HepG2 (cell line): Measurements from ENCODE around the gene DIMT1. TPM values are rescaled to one million over a fixed set of nuclear protein-coding genes. Genes with fewer than 3 reads are reported as not detected.

Experiments used
- ATF6 ChIP-seq: sonication (generic); formaldehyde crosslinking; conservative IDR thresholded peaks from 2 replicates; pipeline ENCODE4 v1.4.0; 2020; ENCODE audit warnings: missing genetic modification reagents
- NRL ChIP-seq: sonication (generic); formaldehyde crosslinking; IDR thresholded peaks from 2 replicates; pipeline ENCODE4 v1.5.0; 2020; ENCODE audit warnings: missing genetic modification reagents, mild to moderate bottlenecking, moderate library complexity, borderline replicate concordance
- polyA plus RNA-seq, 8 experiments: library from polyadenylated mRNA; depleted of rRNA in 3 of 8; stranded (reverse) in 7 of 8; unstranded in 1 of 8; fragments of >200 nt; fragmentation: Illumina TruSeq in 4 of 8; extraction: Trizol in 4 of 8; gene quantifications; 2 replicates each; pipeline versions ENCODE4 v1.2.1 to v1.2.3, GENCODE V29; 2011 to 2016; ENCODE audit warnings: low read depth in 4 of 8, missing spikeins in 1 of 8, mixed read lengths in 1 of 8; ENCODE audit not compliant: insufficient read depth in 1 of 8
- total RNA-seq, 5 experiments: library from RNA; depleted of rRNA; stranded (reverse); fragments of >200 nt; fragmentation: Illumina TruSeq; extraction: Trizol; gene quantifications; 2 replicates each; pipeline ENCODE4 v1.2.3, GENCODE V29; 2016; ENCODE audit warnings: low read depth in 1 of 5
- TF ChIP-seq, protein P1 (sequence below), 2 experiments: sonication (generic) in 1 of 2; formaldehyde crosslinking in 1 of 2; IDR thresholded peaks; 2 replicates each; pipeline versions ENCODE4 v1.6.1 to v1.9.0; 2014 to 2022; ENCODE audit warnings: antibody characterized with exemption in 1 of 2, borderline replicate concordance in 1 of 2, inconsistent platforms in 1 of 2, low read depth in 1 of 2, missing genetic modification reagents in 1 of 2

DIMT1 gene
- total and polyA plus RNA-seq, 2 of the 13 experiments (the other 11 are each of a cell fraction or from before 2014, with no cell fraction given), result 16.1 to 35.2 TPM

- TF ChIP-seq, protein P1, sequence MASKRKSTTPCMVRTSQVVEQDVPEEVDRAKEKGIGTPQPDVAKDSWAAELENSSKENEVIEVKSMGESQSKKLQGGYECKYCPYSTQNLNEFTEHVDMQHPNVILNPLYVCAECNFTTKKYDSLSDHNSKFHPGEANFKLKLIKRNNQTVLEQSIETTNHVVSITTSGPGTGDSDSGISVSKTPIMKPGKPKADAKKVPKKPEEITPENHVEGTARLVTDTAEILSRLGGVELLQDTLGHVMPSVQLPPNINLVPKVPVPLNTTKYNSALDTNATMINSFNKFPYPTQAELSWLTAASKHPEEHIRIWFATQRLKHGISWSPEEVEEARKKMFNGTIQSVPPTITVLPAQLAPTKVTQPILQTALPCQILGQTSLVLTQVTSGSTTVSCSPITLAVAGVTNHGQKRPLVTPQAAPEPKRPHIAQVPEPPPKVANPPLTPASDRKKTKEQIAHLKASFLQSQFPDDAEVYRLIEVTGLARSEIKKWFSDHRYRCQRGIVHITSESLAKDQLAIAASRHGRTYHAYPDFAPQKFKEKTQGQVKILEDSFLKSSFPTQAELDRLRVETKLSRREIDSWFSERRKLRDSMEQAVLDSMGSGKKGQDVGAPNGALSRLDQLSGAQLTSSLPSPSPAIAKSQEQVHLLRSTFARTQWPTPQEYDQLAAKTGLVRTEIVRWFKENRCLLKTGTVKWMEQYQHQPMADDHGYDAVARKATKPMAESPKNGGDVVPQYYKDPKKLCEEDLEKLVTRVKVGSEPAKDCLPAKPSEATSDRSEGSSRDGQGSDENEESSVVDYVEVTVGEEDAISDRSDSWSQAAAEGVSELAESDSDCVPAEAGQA (IDR thresholded peaks at IDR 0.05; ENCODE audit: low read depth), result no peak
- TF ChIP-seq, protein P1 (CRISPR knock-in tag; IDR thresholded peaks at IDR 0.05; ENCODE audit: borderline replicate concordance), result no peak
- TF ChIP-seq ATF6 (CRISPR knock-in tag) (no peak), NRL (CRISPR knock-in tag) (no peak)
These were observed 8.3 kb downstream of the DIMT1 start (continued) for GRCh38 chr5:62395210-62395950.
